AG09309 (cell line): ENCODE data around the gene LRRC4C.
"Not testable (repeated sequence)": the region's sequence is repeated elsewhere in the genome, so short reads cannot be mapped to it uniquely, and the experiment has no call there.

ENCODE experiments used
- DNase-seq: peaks from one replicate; pipeline ENCODE4 v3.0.0-alpha.2; 2010; ENCODE audit warnings: low read depth
- H3K4me3 ChIP-seq: 2 replicates; pipeline ENCODE4 v1.5.1; 2011; ENCODE audit warnings: mild to moderate bottlenecking, low read depth, low read length, moderate library complexity; ENCODE audit not compliant: control insufficient read depth
- TF ChIP-seq, protein P1 (sequence below): IDR thresholded peaks from 2 replicates; pipeline ENCODE4 v1.5.1; 2011; ENCODE audit warnings: mild to moderate bottlenecking, low read depth, low read length, inconsistent platforms; ENCODE audit not compliant: insufficient read depth, control insufficient read depth; ENCODE audit errors: missing control alignments

LRRC4C gene

DNA sequence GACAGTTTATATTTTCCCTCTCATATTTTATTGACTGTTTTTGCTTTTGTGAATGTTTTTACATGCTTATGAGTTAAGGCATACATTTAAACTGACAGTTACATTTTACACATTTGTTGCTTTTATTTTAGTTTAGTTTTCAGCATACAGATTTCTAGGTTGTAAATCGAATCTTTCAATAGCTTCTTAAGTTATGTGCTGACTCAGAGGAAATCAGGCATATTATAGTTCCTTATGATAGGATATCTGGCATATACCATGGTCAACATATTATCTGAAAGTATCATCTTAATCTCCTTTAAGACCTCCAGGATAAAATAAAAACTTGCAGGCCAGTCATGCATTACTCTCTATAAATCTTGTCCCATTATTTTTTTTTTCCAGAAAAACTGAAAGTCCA lies 916.6 kb downstream of the LRRC4C start:
- no peak overlapping the region for H3K4me3 ChIP-seq
- DNase-seq, result no peak
- TF ChIP-seq, protein P1, sequence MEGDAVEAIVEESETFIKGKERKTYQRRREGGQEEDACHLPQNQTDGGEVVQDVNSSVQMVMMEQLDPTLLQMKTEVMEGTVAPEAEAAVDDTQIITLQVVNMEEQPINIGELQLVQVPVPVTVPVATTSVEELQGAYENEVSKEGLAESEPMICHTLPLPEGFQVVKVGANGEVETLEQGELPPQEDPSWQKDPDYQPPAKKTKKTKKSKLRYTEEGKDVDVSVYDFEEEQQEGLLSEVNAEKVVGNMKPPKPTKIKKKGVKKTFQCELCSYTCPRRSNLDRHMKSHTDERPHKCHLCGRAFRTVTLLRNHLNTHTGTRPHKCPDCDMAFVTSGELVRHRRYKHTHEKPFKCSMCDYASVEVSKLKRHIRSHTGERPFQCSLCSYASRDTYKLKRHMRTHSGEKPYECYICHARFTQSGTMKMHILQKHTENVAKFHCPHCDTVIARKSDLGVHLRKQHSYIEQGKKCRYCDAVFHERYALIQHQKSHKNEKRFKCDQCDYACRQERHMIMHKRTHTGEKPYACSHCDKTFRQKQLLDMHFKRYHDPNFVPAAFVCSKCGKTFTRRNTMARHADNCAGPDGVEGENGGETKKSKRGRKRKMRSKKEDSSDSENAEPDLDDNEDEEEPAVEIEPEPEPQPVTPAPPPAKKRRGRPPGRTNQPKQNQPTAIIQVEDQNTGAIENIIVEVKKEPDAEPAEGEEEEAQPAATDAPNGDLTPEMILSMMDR, result no peak

DNA sequence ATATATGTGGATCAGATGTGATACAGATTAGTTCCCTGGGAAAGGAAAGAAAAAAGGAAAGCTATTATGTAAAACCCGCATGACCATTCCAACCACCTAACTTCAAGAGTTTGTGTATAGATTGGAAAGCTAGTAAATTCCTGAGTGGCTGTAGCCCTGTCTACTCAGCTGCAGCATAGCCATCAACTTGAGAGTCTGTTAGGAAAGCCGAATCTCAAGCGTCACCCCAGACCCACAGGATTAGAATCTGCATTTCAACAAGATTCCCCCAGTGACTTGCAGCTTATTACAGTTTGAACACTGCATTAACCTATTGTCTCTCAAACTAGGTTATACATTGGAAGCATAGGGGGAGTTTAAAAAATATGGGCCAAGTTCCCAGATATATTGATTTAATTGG lies 921.7 kb downstream of the LRRC4C start:
- TF ChIP-seq, protein P1, result no peak
- H3K4me3 ChIP-seq, result no peak overlapping the region
- DNase-seq, result no peak

DNA sequence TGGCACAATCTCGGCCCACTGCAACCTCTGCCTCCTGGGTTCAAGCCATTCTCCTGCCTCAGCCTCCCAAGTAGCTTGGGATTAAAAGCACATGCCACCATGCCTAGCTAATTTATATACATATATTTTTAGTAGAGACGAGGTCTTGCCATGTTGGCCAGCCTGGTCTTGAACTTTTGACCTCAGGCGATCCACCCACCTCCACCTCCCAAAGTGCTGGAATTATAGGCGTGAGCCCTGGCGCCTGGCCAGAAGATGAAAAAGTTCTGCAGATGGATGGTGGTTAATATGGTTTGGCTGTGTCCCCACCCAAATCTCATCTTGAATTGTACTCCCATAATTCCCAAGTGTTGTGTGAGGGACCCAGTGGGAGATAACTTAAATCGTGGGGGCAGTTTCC lies 937.4 kb downstream of the LRRC4C start:
- not testable (repeated sequence) for H3K4me3 ChIP-seq, DNase-seq

DNA sequence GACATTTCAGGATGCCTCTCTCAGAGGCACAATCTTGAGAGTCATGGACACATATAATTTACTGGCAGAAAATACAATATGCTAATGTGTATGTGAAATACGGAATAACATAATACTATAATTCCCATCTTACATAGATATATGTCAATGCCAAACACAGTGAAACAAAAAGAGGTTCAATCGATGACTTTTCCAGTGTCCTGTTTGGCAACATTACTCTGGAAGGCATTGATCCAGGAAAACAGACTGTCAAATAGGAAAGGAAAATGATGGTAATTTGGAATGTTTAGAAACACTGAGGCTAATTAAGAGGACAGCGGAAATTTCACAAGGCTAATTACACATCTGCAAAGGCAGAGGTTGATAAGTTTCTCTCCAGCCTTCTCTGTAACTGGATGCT lies 942.3 kb downstream of the LRRC4C start:
- no peak overlapping the region for H3K4me3 ChIP-seq
- TF ChIP-seq, protein P1, result no peak
- DNase-seq, result no peak

DNA sequence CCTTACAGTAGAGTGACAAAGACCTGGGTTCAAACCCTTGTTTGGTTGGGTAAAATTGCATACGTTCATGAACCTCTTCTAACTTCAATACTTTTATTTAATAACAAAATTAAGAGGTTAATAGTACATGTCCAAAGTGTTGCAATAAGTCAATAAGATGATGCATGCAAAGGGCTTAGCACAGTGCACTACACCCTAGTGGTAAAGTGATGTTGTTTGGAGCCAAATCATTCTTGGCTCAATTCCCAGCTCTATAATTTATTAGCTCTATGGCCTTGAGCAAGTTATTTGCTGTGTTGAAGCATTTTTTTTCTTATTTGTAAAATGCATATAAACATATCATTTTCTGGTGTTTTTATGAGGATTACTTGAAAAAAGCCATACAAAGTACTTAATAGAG lies 945.3 kb downstream of the LRRC4C start:
- TF ChIP-seq, protein P1, result no peak
- no peak overlapping the region for H3K4me3 ChIP-seq
- DNase-seq, result no peak

DNA sequence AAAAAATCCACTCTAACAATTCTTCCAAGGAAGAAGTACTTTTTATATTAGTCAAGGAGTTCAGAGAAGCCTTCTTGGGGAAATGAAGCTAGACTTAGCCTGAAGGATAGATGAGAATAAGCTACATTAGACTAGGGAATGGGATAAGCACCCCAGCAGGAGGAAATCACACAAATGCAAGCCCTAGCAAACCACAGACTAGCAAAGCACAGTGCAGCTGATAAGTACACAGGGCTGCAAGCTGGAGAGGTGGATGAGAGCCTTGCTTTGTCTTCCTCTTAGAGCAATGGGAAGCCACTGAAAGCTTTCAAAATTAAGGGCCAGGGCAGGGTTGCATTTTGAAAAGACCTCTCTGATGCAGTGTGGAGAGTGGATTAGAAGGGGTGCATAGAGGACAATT lies 946.2 kb downstream of the LRRC4C start:
- TF ChIP-seq, protein P1, result no peak
- no peak overlapping the region for H3K4me3 ChIP-seq
- DNase-seq, result no peak

DNA sequence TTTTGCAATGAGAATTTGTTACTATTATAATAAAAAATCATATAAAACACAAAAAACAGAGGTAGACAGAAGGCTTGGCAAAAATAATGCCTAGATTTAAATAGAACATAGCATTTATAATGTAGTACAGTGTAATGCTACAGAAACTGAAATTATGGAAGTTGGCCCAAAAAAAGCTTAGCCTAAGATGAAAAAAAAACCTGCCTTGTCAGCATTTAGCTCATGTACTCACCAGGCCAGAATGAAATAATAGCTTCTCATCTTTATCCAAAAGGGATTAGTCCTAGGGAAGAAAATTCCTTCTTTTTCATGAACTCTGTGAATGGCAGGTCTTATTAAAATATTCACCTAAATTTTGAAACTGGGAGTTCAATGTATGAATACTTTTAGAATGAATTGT lies 951.1 kb downstream of the LRRC4C start:
- no peak overlapping the region for H3K4me3 ChIP-seq
- no peak for DNase-seq

More for the DNA sequence above, 951.1 kb downstream of the LRRC4C start:
- TF ChIP-seq, protein P1, result no peak
